H1 (cell line): ENCODE measurements around the gene XKR7. TPM values are rescaled to one million over a fixed set of nuclear protein-coding genes. Genes with fewer than 3 reads are reported as not detected.

Experiments used
- CTCF ChIA-PET: fragments of 300-600 bp; sonication (Branson Sonifier 250); formaldehyde crosslinking; loops from one replicate; lab custom pipeline; 2021; ENCODE audit not compliant: partially characterized antibody; lab: Charles Lee
- POLR2A ChIA-PET: fragments of 300-600 bp; sonication (Branson Sonifier 250); formaldehyde crosslinking; loops from one replicate; lab custom pipeline; 2021; ENCODE audit warnings: inconsistent platforms; ENCODE audit not compliant: partially characterized antibody; lab: Charles Lee
- DNase-seq, 2 experiments: peaks; one replicate each; pipeline versions ENCODE4 v3.0.0 to v3.0.0-alpha.2; 2010 to 2022; ENCODE audit warnings: low spot score in 2 of 2, low read depth in 1 of 2, mixed read lengths in 1 of 2
- FAIRE-seq: peaks from 2 replicates; lab custom pipeline; 2011; peaks lifted over from hg19 to GRCh38; lab: Jason Lieb, UNC
- H2AFZ ChIP-seq: 2 replicates; pipeline ENCODE4 v1.8.1; 2012; ENCODE audit warnings: low read length, inconsistent platforms
- H2AK5ac ChIP-seq: 2 replicates; pipeline ENCODE4 v1.6.1; 2013; ENCODE audit warnings: low read depth, low read length
- H2BK120ac ChIP-seq: replicated peaks from 2 replicates; pipeline ENCODE3; 2013; ENCODE audit warnings: low read depth, low read length, inconsistent platforms
- H2BK12ac ChIP-seq: 2 replicates; pipeline ENCODE4 v1.6.1; 2013; ENCODE audit warnings: low read depth, low read length
- H2BK15ac ChIP-seq: 2 replicates; pipeline ENCODE4 v1.6.1; 2013; ENCODE audit warnings: low read length
- H2BK20ac ChIP-seq: 2 replicates; pipeline ENCODE4 v1.6.1; 2013; ENCODE audit warnings: low read length
- H2BK5ac ChIP-seq: 2 replicates; pipeline ENCODE4 v1.6.1; 2013; ENCODE audit warnings: low read depth, low read length
- H3K14ac ChIP-seq: 2 replicates; pipeline ENCODE4 v1.6.1; 2013; ENCODE audit warnings: inconsistent platforms; ENCODE audit not compliant: insufficient read length
- H3K18ac ChIP-seq: 2 replicates; pipeline ENCODE4 v1.6.1; 2013; ENCODE audit warnings: low read length; ENCODE audit errors: extremely low read depth
- H3K23ac ChIP-seq: 2 replicates; pipeline ENCODE4 v1.6.1; 2013; ENCODE audit warnings: inconsistent platforms; ENCODE audit not compliant: insufficient read length
- H3K23me2 ChIP-seq: 2 replicates; pipeline ENCODE4 v1.6.1; 2013; ENCODE audit warnings: low read depth, low read length
- H3K27ac ChIP-seq: 2 replicates; pipeline ENCODE4 v1.6.1; 2011; ENCODE audit warnings: low read depth, low read length, inconsistent platforms
- H3K27me3 ChIP-seq, 4 experiments: replicated peaks in 1 of 4; 1 replicate in 1 of 4; 2 replicates in 3 of 4; pipeline versions ENCODE4 v1.6.1 to v1.8.1; 2011 to 2013; ENCODE audit warnings: low read length in 3 of 4, mild to moderate bottlenecking in 3 of 4, inconsistent platforms in 2 of 4, mixed read lengths in 2 of 4, moderate library complexity in 1 of 4; ENCODE audit not compliant: control insufficient read depth in 3 of 4, insufficient read depth in 3 of 4; ENCODE audit errors: extremely low read depth in 1 of 4
- H3K36me3 ChIP-seq, 4 experiments: 2 replicates each; pipeline versions ENCODE4 v1.6.1 to v1.8.1; 2011 to 2013; ENCODE audit warnings: mild to moderate bottlenecking in 4 of 4, low read length in 3 of 4, moderate library complexity in 2 of 4, control low read depth in 1 of 4, inconsistent platforms in 1 of 4; ENCODE audit not compliant: insufficient read depth in 4 of 4, control insufficient read depth in 2 of 4
- H3K4ac ChIP-seq: replicated peaks from 2 replicates; pipeline ENCODE3; 2013; ENCODE audit warnings: low read length, low read depth, mixed read lengths, inconsistent platforms; ENCODE audit not compliant: insufficient read length
- H3K4me1 ChIP-seq, 4 experiments: replicated peaks in 1 of 4; 1 replicate in 1 of 4; 2 replicates in 3 of 4; pipeline versions ENCODE4 v1.6.1 to v1.8.1; 2011 to 2013; ENCODE audit warnings: low read length in 3 of 4, inconsistent platforms in 2 of 4, mixed read lengths in 1 of 4; ENCODE audit not compliant: insufficient read depth in 4 of 4, control insufficient read depth in 3 of 4
- H3K4me2 ChIP-seq, 2 experiments: 2 replicates each; pipeline versions ENCODE4 v1.6.1 to v1.8.1; 2011 to 2013; ENCODE audit warnings: low read depth in 2 of 2, low read length in 2 of 2, control low read depth in 1 of 2, inconsistent platforms in 1 of 2, mild to moderate bottlenecking in 1 of 2; ENCODE audit not compliant: insufficient read depth in 1 of 2
- H3K4me3 ChIP-seq, 4 experiments: fragments of 200-600, 300-600 bp in 1 of 4; sonication (generic), shearing (Covaris generic), sonication (Bioruptor Twin) in 1 of 4; 2 replicates each; pipeline versions ENCODE4 v1.5.1 to v1.8.1; 2011 to 2016; ENCODE audit warnings: low read length in 4 of 4, low read depth in 3 of 4, control low read depth in 2 of 4, inconsistent platforms in 2 of 4, mild to moderate bottlenecking in 2 of 4, mixed read lengths in 1 of 4, moderate library complexity in 1 of 4; ENCODE audit not compliant: insufficient read depth in 2 of 4; ENCODE audit errors: extremely low read depth in 1 of 4
- H3K56ac ChIP-seq: replicated peaks from 2 replicates; pipeline ENCODE3; 2013; ENCODE audit warnings: low read depth, mild to moderate bottlenecking, mixed read lengths, low read length, inconsistent platforms; ENCODE audit not compliant: insufficient read length
- H3K79me1 ChIP-seq: 2 replicates; pipeline ENCODE4 v1.6.1; 2013; ENCODE audit warnings: low read depth, low read length, control low read depth
- H3K79me2 ChIP-seq, 2 experiments: 2 replicates each; pipeline versions ENCODE4 v1.6.1 to v1.8.1; 2012 to 2013; ENCODE audit warnings: low read length in 2 of 2, mild to moderate bottlenecking in 2 of 2, inconsistent platforms in 1 of 2; ENCODE audit not compliant: insufficient read depth in 2 of 2, control insufficient read depth in 1 of 2
- H3K9ac ChIP-seq, 4 experiments: replicated peaks in 1 of 4; 1 replicate in 1 of 4; 2 replicates in 3 of 4; pipeline versions ENCODE4 v1.6.1 to v1.8.1; 2011 to 2013; ENCODE audit warnings: low read depth in 3 of 4, low read length in 3 of 4, control low read depth in 2 of 4, mild to moderate bottlenecking in 2 of 4, moderate library complexity in 2 of 4, inconsistent platforms in 1 of 4; ENCODE audit errors: extremely low read depth in 1 of 4
- H3K9me3 ChIP-seq, 2 experiments: 2 replicates each; pipeline versions ENCODE4 v1.6.1 to v1.8.1; 2012 to 2013; ENCODE audit warnings: mild to moderate bottlenecking in 2 of 2, moderate library complexity in 2 of 2, control low read depth in 1 of 2, inconsistent platforms in 1 of 2, low read depth in 1 of 2, low read length in 1 of 2, mixed read lengths in 1 of 2; ENCODE audit not compliant: insufficient read depth in 2 of 2
- H4K20me1 ChIP-seq, 2 experiments: replicated peaks in 1 of 2; 2 replicates each; pipeline versions ENCODE3 to v1.8.1; 2011 to 2013; ENCODE audit warnings: inconsistent platforms in 2 of 2, low read length in 2 of 2, mild to moderate bottlenecking in 1 of 2; ENCODE audit not compliant: insufficient read depth in 2 of 2, control insufficient read depth in 1 of 2
- H4K5ac ChIP-seq: 2 replicates; pipeline ENCODE4 v1.6.1; 2013; ENCODE audit warnings: low read length, low read depth, mixed read lengths, inconsistent platforms; ENCODE audit not compliant: insufficient read length
- H4K8ac ChIP-seq: 2 replicates; pipeline ENCODE4 v1.8.0; 2013; ENCODE audit warnings: mild to moderate bottlenecking, moderate library complexity, low read length, inconsistent platforms; ENCODE audit not compliant: insufficient read depth; ENCODE audit errors: extremely low read depth
- H4K91ac ChIP-seq: replicated peaks from 2 replicates; pipeline ENCODE3; 2013; ENCODE audit warnings: low read length, mixed read lengths, inconsistent platforms; ENCODE audit not compliant: insufficient read length
- ASH2L ChIP-seq: fragments of 200-600, 300-600 bp; sonication (generic); IDR thresholded peaks from one replicate; pipeline ENCODE4 v1.7.1; 2017; ENCODE audit warnings: low read length
- CBX5 ChIP-seq: fragments of 300-800, 300-1000 bp; sonication (generic); IDR thresholded peaks from 2 replicates; pipeline ENCODE4 v1.7.1; 2016; ENCODE audit warnings: antibody characterized with exemption, low read length, low read depth
- CBX8 ChIP-seq: fragments of 300-800, 300-1000 bp; sonication (generic); IDR thresholded peaks from 2 replicates; pipeline ENCODE4 v1.7.1; 2016; ENCODE audit warnings: low read depth, low read length, borderline replicate concordance
- CTBP2 ChIP-seq: IDR thresholded peaks from 2 replicates; pipeline ENCODE4 v1.7.0; 2011; ENCODE audit warnings: borderline replicate concordance, mild to moderate bottlenecking, moderate library complexity, mixed read lengths, low read length; ENCODE audit not compliant: insufficient read depth, insufficient read length
- EZH2 ChIP-seq: fragments of 200-600 bp; sonication (generic); IDR thresholded peaks from 2 replicates; pipeline ENCODE4 v1.7.1; 2012; ENCODE audit warnings: low read depth, mild to moderate bottlenecking, moderate library complexity, low read length, inconsistent platforms; ENCODE audit not compliant: severe bottlenecking
- MAFK ChIP-seq: IDR thresholded peaks from 2 replicates; pipeline ENCODE4 v1.6.1; 2012; ENCODE audit warnings: low read depth, mild to moderate bottlenecking, improper control_type of control experiment, low read length
- PHF8 ChIP-seq: fragments of 200-600 bp; sonication (generic); conservative IDR thresholded peaks from 2 replicates; pipeline ENCODE4 v1.7.1; 2012; ENCODE audit warnings: low read depth, mild to moderate bottlenecking, inconsistent platforms, low read length, moderate library complexity
- POLR2AphosphoS5 ChIP-seq: IDR thresholded peaks from 2 replicates; pipeline ENCODE4 v1.6.1; 2011; ENCODE audit warnings: low read depth, low read length
- RXRA ChIP-seq: IDR thresholded peaks from 2 replicates; pipeline ENCODE4 v1.6.1; 2011; ENCODE audit warnings: low read depth, mild to moderate bottlenecking, low read length, moderate library complexity; ENCODE audit not compliant: insufficient read depth
- SAP30 ChIP-seq: fragments of 300-600 bp; sonication (generic); IDR thresholded peaks from 2 replicates; pipeline ENCODE4 v1.7.1; 2012; ENCODE audit warnings: low read length, moderate library complexity, mild to moderate bottlenecking, inconsistent platforms; ENCODE audit not compliant: insufficient read depth, insufficient replicate concordance
- WGBS, 2 experiments: shearing (Covaris generic) in 1 of 2; methylation state at CpG; one replicate each; pipeline versions ENCODE4 v1.1.6 to v1.1.7; 2013 to 2015; ENCODE audit warnings: low lambda C conversion rate in 2 of 2, mixed read lengths in 2 of 2, inconsistent platforms in 1 of 2, low coverage in 1 of 2, missing lambda C conversion rate in 1 of 2; ENCODE audit not compliant: insufficient replicate concordance in 2 of 2, insufficient coverage in 1 of 2, insufficient read length in 1 of 2; ENCODE audit errors: extremely low coverage in 1 of 2, missing lambda C conversion rate in 1 of 2; 5-methylcytosine and 5-hydroxymethylcytosine counted together
- polyA plus RNA-seq, 7 experiments: library from polyadenylated mRNA; depleted of rRNA in 3 of 7; stranded (reverse) in 5 of 7; unstranded in 2 of 7; fragments of >200 nt in 5 of 7; fragments of 200-250 nt in 2 of 7; gene quantifications; 1 replicate in 5 of 7; 2 replicates in 1 of 7; 4 replicates in 1 of 7; pipeline versions ENCODE4 v1.2.1 to v1.2.3, GENCODE V29; 2011 to 2013; ENCODE audit warnings: missing spikeins in 2 of 7, mixed read lengths in 2 of 7
- total RNA-seq: library from RNA; stranded (reverse); fragmentation: NEBNext Ultra II Directional; extraction: Animal tissue kit (Norgen Biotek cat#: 25700); gene quantifications from 2 replicates; pipeline ENCODE4 v1.2.1, GENCODE V29; 2021

XKR7 gene
- total and polyA plus RNA-seq, 2 of the 8 experiments (the other 6 are each of a cell fraction or from before 2014, with no cell fraction given) = 1.8 to 2.4 TPM

- FAIRE-seq (no peak), DNase-seq (no peak)
- CTCF ChIA-PET = interaction anchor here (1.1 to 1.3 kb wide), 2 partner anchors 46 to 163 kb away, joined by 3 to 4 read pairs; partner anchors contain the start of gene PDRG1
- no peak overlapping the region for H4K5ac ChIP-seq
- no peak overlapping the region for H3K23ac ChIP-seq
- no peak overlapping the region for H2BK20ac ChIP-seq
- H2BK15ac ChIP-seq = no peak overlapping the region
- no peak overlapping the region for H3K4me2 ChIP-seq
- H3K18ac ChIP-seq = no peak overlapping the region
- 82% methylated on average over 2 of the region's 2 CpGs; no CpG with 5 or more reads in 1 of the 2 experiments for WGBS, 2 experiments
- H2BK5ac ChIP-seq = no peak overlapping the region
- no peaks in the 10 kb centered on the region for H3K79me2 ChIP-seq
- no peak overlapping the region for H3K56ac ChIP-seq
- no peak overlapping the region for H2BK12ac ChIP-seq
- H3K4me3 ChIP-seq = no peak overlapping the region
- no peaks in the 10 kb centered on the region for H3K79me1 ChIP-seq
- no peak overlapping the region for H4K91ac ChIP-seq
- peaks cover 5% of the 10 kb centered on the region; the same call in 1 of the 2 replicates for H3K23me2 ChIP-seq
- H3K27ac ChIP-seq = no peak overlapping the region
- no peaks in the 10 kb centered on the region for H3K36me3 ChIP-seq
- no peak overlapping the region for H3K14ac ChIP-seq
- H3K9me3 ChIP-seq = no peaks in the 10 kb centered on the region
- H4K20me1 ChIP-seq = peaks cover 0 to 2% of the 10 kb centered on the region in 2 experiments
- H3K4ac ChIP-seq = no peak overlapping the region
- H2AK5ac ChIP-seq = no peak overlapping the region
- H2BK120ac ChIP-seq = no peak overlapping the region
- H3K9ac ChIP-seq = no peak overlapping the region
- H3K4me1 ChIP-seq = peaks cover 0 to 10% (median 7%) of the 10 kb centered on the region in 4 experiments; a peak in 4 of 7 replicates
- peaks cover 2 to 27% (median 24%) of the 10 kb centered on the region in 4 experiments for H3K27me3 ChIP-seq
- no peak overlapping the region for H2AFZ ChIP-seq
- no peak overlapping the region for H4K8ac ChIP-seq
- no peak for TF ChIP-seq PHF8
- no peak for TF ChIP-seq CBX8
- TF ChIP-seq EZH2 = no peak
- no peak for TF ChIP-seq CTBP2
- TF ChIP-seq SAP30 = no peak
- no peak for TF ChIP-seq POLR2AphosphoS5
- TF ChIP-seq ASH2L = no peak
- TF ChIP-seq CBX5 = no peak
- TF ChIP-seq RXRA = no peak
- TF ChIP-seq MAFK = no peak
- TF ChIP-seq, all 59 proteins: peak for 0
- POLR2A ChIA-PET = no interaction called here
These were observed 30.3 kb downstream of the XKR7 start for GRCh38 chr20:31998246-31998645.
